WTC11 (cell line): ENCODE results near the gene IGFBPL1.

Experiments used
- ATF1 ChIP-seq: sonication (generic); formaldehyde crosslinking; IDR thresholded peaks from 2 replicates; pipeline ENCODE4 v1.8.1; 2023; ENCODE audit warnings: mild to moderate bottlenecking, moderate library complexity, missing genetic modification reagents
- CTCF ChIP-seq: fragments of 200-600 bp; IDR thresholded peaks from 2 replicates; pipeline ENCODE4 v1.8.0; 2022; ENCODE audit warnings: antibody characterized with exemption
- IRF1 ChIP-seq: sonication (generic); formaldehyde crosslinking; IDR thresholded peaks from 2 replicates; pipeline ENCODE4 v1.8.0; 2023; ENCODE audit warnings: missing genetic modification reagents
- JUN ChIP-seq: sonication (generic); formaldehyde crosslinking; IDR thresholded peaks from 2 replicates; pipeline ENCODE4 v1.8.0; 2023; ENCODE audit warnings: mild to moderate bottlenecking, missing genetic modification reagents
- MAX ChIP-seq: sonication (generic); formaldehyde crosslinking; IDR thresholded peaks from 2 replicates; pipeline ENCODE4 v1.8.0; 2022; ENCODE audit warnings: mild to moderate bottlenecking, missing genetic modification reagents
- NR3C1 ChIP-seq: sonication (generic); formaldehyde crosslinking; conservative IDR thresholded peaks from 2 replicates; pipeline ENCODE4 v1.8.1; 2023; ENCODE audit warnings: low read depth, mild to moderate bottlenecking, missing genetic modification reagents
- PREB ChIP-seq: sonication (generic); formaldehyde crosslinking; IDR thresholded peaks from 2 replicates; pipeline ENCODE4 v1.8.1; 2022; ENCODE audit warnings: mild to moderate bottlenecking, missing genetic modification reagents, moderate library complexity, borderline replicate concordance
- PRRX2 ChIP-seq: fragments of 250-450 bp; sonication (Bioruptor Pico); IDR thresholded peaks from 2 replicates; pipeline ENCODE4 v1.8.0; 2021; ENCODE audit warnings: mild to moderate bottlenecking
- SP1 ChIP-seq: sonication (generic); formaldehyde crosslinking; conservative IDR thresholded peaks from 2 replicates; pipeline ENCODE4 v1.8.1; 2022; ENCODE audit warnings: missing genetic modification reagents

- TF ChIP-seq JUN (CRISPR knock-in tag) (no peak), CTCF (no peak), ATF1 (CRISPR knock-in tag) (no peak), PRRX2 (CRISPR knock-in tag) (no peak), MAX (no peak), IRF1 (no peak), SP1 (CRISPR knock-in tag) (no peak), NR3C1 (CRISPR knock-in tag) (no peak), PREB (CRISPR knock-in tag) (no peak)
These were observed 67.4 kb downstream of the IGFBPL1 start for GRCh38 chr9:38356851-38357250.
